Measurements from ENCODE around the gene ZNF541. TPM values are rescaled to one million over a fixed set of nuclear protein-coding genes. Genes with fewer than 3 reads are reported as not detected.
"Not testable (repeated sequence)": the region's sequence is repeated elsewhere in the genome, so short reads cannot be mapped to it uniquely, and the experiment has no call there.

ZNF541 gene
- total RNA-seq, 1 donor from 2014 or later, result 0.08 TPM

DNA sequence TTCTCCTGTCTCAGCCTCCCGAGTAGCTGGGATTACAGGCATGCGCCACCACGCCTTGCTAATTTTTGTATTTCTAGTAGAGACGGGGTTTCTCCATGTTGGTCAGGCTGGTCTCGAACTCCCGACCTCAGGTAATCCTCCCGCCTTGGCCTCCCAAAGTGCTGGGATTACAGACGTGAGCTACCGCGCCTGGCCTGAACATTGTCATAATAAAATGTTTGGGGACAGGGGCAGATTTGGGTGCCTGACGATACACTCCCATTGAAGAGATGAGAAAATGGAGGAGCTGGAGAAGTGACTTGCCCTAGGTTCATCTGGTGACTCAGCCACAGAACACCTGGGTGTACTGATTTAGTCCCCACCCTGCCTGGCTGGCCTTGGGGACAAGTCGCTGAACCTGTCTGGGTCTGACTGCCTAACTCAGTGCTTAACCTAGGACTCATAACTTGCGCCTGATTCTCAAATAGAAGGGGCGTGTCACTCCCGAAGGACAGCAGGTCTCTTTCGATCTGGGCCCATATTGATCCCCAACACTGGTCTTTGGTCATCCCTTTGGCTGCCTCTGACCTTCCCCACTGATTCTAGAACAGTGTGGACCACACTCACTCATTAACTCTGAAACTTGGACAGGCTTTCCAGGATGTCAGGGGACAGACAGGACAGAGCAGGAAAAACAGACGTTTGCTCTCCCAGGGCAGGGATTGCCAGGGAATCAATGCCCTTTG is 28.4 kb upstream of the ZNF541 start:
- ATAC-seq (peak; percentile 60), DNase-seq (ENCODE audit: low spot score) (peak; percentile 88)

GRCh38 chr19:47600246-47601179 is 27.6 kb upstream of the ZNF541 start:
- ATAC-seq, result peak; percentile 88

DNA sequence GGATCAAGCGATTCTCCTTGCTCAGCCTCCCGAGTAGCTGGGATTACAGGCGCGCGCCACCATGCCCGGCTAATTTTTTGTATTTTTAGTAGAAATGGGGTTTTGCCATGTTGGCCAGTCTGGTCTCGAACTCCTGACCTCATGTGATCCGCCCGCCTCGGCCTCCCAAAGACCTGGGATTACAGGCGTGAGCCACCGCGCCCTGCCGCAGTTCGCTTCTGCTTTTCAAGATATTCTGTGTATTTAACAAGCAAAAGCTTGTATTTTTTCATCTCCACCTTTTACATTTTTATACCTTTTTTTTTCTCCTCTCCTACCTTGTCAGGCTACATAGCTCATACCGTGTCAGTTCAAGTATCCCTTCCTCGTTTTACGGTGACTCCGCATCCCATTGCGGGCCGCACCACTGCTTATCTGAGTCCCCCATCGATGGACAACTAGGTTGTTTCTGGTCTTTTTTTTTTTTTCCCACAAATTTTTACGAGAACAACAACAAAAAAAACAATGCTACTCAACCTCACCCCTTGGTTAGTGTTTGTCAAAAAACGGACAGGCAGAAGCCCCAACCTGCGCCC is 26.8 kb upstream of the ZNF541 start:
- DNase-seq (ENCODE audit: low spot score); ATAC-seq: not testable (repeated sequence)

More at GRCh38 chr19:47600246-47601179, 27.6 kb upstream of the ZNF541 start:
- peak; percentile 100 for DNase-seq (ENCODE audit: low spot score)

- ATAC-seq (no peak), DNase-seq (ENCODE audit: low spot score) (no peak)
These were observed 25.7 kb upstream of the ZNF541 start for GRCh38 chr19:47598407-47599349.

DNA sequence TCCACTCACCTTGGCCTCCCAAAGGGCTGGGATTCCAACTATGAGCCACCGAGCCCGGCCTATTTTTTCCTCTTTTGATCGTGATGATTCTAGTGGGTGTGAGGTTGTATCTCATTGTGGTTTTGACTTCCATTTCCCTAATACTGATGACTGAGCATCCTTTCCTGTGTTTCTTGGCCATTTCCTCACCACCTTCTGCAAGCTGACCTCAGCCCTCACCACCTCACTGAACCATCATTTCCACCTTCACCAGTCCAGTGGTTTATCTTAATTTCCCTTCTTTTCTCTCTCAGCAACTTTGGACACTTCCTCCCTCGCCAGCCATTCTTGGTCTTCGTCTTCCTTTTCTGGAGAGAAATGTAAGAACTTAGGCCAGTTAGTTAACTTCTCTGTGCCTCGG is 23.0 kb upstream of the ZNF541 start:
- ATAC-seq (no peak), DNase-seq (ENCODE audit: low spot score) (no peak)

DNA sequence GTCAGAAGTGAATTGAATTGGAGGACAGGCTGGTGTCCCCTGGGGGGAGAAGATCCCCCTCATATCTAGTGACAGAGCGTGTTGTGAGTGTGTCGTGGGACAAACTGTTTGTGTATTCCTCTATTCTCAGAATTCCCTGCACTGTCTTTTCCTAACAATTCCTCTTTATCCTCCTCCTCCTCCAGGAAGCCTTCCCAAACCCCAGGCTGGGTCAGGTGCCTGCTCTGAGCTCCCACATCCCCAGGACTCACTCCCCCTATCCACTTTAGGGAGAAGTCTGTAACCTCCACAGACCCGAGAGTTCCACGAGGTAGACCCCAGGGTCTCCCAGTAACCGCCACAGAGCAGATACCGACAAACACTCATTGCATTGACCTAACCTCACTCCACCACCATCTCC is 20.9 kb upstream of the ZNF541 start:
- ATAC-seq, result no peak
- DNase-seq (ENCODE audit: low spot score), result no peak

- DNase-seq (ENCODE audit: low spot score) (no peak), ATAC-seq (no peak)
These were observed 16.9 kb upstream of the ZNF541 start for GRCh38 chr19:47589824-47590223.

- ATAC-seq (no peak), DNase-seq (ENCODE audit: low spot score) (no peak)
These were observed 14.3 kb upstream of the ZNF541 start for GRCh38 chr19:47587295-47587694.

- DNase-seq (ENCODE audit: low spot score); ATAC-seq: not testable (repeated sequence)
These were observed 10.2 kb upstream of the ZNF541 start for GRCh38 chr19:47583161-47583560.

GRCh38 chr19:47582320-47582909 is 9.5 kb upstream of the ZNF541 start:
- ATAC-seq, result no peak
- no peak for DNase-seq (ENCODE audit: low spot score)

DNA sequence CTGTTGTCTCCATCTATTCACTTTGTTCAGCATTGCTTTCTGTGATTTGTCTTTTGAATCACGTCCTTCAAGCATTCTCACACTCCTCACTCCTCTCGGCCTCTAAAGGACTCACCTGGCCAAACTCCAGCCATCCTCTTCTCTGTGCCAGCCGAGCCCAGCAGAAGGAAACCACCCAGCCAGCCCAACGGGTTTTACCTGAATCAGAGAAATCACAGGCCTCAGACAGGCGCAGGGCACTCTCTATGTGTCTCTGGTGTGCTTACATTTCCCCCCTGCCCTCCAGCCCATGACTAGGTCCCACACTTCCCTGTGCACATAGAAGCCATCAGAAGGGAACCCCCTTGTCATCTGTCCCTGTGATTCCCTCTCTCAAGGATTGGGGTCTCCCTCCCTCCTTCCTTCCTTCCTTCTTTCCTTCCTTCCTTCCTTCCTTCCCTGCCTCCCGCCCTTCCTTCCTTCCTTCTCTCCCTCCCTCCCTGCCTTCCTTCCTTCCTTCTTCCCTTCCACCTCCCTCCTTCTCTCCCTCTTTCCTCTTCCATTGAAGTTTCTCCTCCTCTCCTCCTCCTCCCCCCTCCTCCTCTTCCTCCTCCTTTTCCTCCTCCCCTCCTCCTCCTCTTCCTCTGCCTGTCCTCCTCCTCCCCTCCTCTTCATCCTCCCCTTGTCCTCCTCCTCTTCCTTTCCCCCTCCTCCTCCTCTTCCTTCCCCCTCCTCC is 8.8 kb upstream of the ZNF541 start:
- no peak for DNase-seq (ENCODE audit: low spot score)
- no peak for ATAC-seq

- no peak for ATAC-seq
These were observed 7.4 kb upstream of the ZNF541 start for GRCh38 chr19:47580397-47580796.

DNA sequence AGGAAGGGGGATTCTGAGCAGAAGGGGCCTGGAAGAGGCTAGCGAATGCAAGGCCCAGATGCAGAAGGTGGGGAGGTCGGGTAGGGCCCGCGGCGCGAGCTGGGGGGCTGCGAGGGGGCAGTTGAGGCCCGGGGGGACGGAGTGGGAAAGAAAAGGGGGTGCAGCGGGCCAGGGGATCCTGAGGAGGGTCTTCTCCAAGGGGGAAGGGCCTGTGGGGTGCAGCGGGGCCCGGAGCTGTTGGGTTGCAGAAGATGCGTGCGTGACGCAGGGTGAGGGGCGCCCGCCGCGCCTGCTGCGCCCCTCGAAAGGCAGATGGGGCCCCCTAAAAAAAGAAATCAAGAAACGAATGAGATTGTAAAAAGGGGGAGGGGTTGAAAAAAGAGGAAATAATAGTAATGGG is 313 bp downstream of the ZNF541 start:
- DNase-seq (ENCODE audit: low spot score) (no peak), ATAC-seq (no peak)

More at GRCh38 chr19:47580397-47580796, 7.4 kb upstream of the ZNF541 start:
- DNase-seq (ENCODE audit: low spot score), result no peak

DNA sequence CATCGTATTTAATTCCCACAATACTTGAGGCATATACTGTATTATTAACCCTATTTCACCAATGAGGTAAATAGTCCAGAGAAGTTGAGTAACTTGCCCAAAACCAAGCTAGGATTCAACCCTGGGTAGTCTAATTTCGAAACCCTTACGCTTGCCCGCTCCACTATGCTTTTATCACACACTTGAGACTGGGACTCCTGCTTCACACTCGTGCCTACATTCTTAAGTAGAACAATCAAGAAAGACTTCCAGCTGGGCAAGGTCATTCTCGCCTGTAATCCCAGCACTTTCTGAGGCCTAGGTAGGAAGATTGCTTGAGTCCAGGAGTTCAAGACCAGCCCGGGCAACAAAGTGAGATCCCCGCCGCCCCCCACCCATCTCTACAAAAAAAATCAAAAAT is 3.6 kb downstream of the ZNF541 start:
- DNase-seq (ENCODE audit: low spot score) (no peak), ATAC-seq (no peak)

DNA sequence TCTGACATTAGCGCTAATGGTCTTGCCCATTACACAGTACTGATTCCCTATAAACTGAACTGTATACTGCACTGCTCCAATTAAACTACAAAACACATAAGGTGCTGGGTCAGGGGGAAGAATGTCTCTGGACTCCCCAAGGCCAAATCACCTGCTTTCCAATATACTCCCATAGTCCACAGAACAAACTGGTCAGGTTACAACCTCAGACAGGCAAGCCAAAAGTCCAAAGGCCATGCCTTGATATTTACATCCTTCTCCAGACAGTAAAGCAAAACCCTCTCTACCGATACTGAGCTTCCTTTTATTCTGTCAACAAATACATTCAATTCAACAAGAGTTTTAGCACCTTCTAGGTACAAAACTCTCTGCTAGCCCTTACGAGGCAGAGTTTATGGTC is 8.9 kb downstream of the ZNF541 start:
- peak; percentile 84 for ATAC-seq
- DNase-seq (ENCODE audit: low spot score), result no peak

- no peak for DNase-seq (ENCODE audit: low spot score)
- ATAC-seq, result no peak
These were observed 11.4 kb downstream of the ZNF541 start for GRCh38 chr19:47561440-47562057.

- ATAC-seq, result no peak
- DNase-seq (ENCODE audit: low spot score), result no peak
These were observed 11.9 kb downstream of the ZNF541 start for GRCh38 chr19:47560999-47561398.

DNA sequence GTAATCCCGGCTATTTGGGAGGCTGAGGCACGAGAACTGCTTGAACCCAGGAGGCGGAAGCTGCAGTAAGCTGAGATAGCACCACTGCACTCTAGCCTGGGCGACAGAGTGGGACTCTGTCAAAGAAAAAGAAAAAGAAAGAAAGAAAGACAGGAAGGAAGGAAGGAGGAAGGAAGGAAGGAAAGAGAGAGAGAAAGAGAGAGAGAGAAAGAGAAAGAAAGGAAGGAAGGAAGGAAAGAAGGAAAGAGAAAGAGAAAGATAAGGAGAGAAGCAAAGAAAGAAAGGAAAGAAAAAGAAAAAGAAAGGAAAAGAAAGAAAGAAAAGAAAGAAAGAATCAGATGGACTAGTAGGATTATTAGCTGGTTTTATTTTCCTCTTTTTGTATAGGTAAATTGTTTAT is 22.8 kb downstream of the ZNF541 start:
- no peak for DNase-seq (ENCODE audit: low spot score)
- ATAC-seq, result no peak

GRCh38 chr19:47549261-47549862 is 23.6 kb downstream of the ZNF541 start:
- ATAC-seq (no peak), DNase-seq (ENCODE audit: low spot score) (no peak)
